Measurements from ENCODE around the gene LSS. TPM values are rescaled to one million over a fixed set of nuclear protein-coding genes. Genes with fewer than 3 reads are reported as not detected.

LSS gene
- total RNA-seq, 2 donors from 2014 or later = 56.7 to 85.2 TPM

- no peak for DNase-seq
- no peak for TF ChIP-seq CTCF (conservative IDR thresholded peaks at IDR 0.05)
- WGBS, 2 experiments (ENCODE audit: insufficient coverage in 1 of 2, insufficient read length in 1 of 2) = 95 to 96% methylated on average over 40 to 67 of the region's 72 CpGs
Measured at GRCh38 chr21:46161633-46162592, 66.7 kb downstream of the LSS start.

GRCh38 chr21:46160907-46161632, 67.5 kb downstream of the LSS start:
- TF ChIP-seq CTCF (conservative IDR thresholded peaks at IDR 0.05) = no peak
- no peaks in the 10 kb centered on the region for H3K27me3 ChIP-seq (ENCODE audit: control insufficient read depth, insufficient read depth, low read length, poor library complexity, severe bottlenecking)
- H3K9me3 Mint-ChIP-seq = peaks cover 19% of the 10 kb centered on the region
- WGBS, 2 experiments (ENCODE audit: insufficient coverage in 1 of 2, insufficient read length in 1 of 2) = 97 to 99% methylated on average over 51 to 66 of the region's 72 CpGs
- H3K4me1 Mint-ChIP-seq = no peaks in the 10 kb centered on the region
- no peaks in the 10 kb centered on the region for H3K4me1 ChIP-seq (ENCODE audit: control insufficient read depth, insufficient read depth, low read length)
- H3K9me3 ChIP-seq (ENCODE audit: control insufficient read depth, low read length) = no peaks in the 10 kb centered on the region
- no peak overlapping the region for H3K4me3 Mint-ChIP-seq
- H3K27ac Mint-ChIP-seq = no peak overlapping the region
- H3K27ac ChIP-seq (ENCODE audit: low read depth, low read length) = no peak overlapping the region
- H3K9ac ChIP-seq (ENCODE audit: extremely low read depth, low read length, poor library complexity, severe bottlenecking) = no peak overlapping the region
- H3K36me3 Mint-ChIP-seq (ENCODE audit: low read depth) = peaks cover 41% of the 10 kb centered on the region
- no peak for DNase-seq
- no peak overlapping the region for H3K4me3 ChIP-seq (ENCODE audit: low read length)
- H3K27me3 Mint-ChIP-seq (ENCODE audit: insufficient read depth) = no peaks in the 10 kb centered on the region
- H3K36me3 ChIP-seq (ENCODE audit: control insufficient read depth, insufficient read depth, low read length) = peaks cover 6% of the 10 kb centered on the region

More at GRCh38 chr21:46161633-46162592, 66.7 kb downstream of the LSS start:
- Histone ChIP-seq H3K9me3 (ENCODE audit: control insufficient read depth, low read length) (no peaks in the 10 kb centered on the region), H3K27ac (ENCODE audit: low read depth, low read length) (no peak overlapping the region), H3K9ac (ENCODE audit: extremely low read depth, low read length, poor library complexity, severe bottlenecking) (no peak overlapping the region), H3K27me3 (ENCODE audit: control insufficient read depth, insufficient read depth, low read length, poor library complexity, severe bottlenecking) (no peaks in the 10 kb centered on the region), H3K36me3 (ENCODE audit: control insufficient read depth, insufficient read depth, low read length) (peaks cover 6% of the 10 kb centered on the region), H3K4me3 (ENCODE audit: low read length) (no peak overlapping the region), H3K4me1 (ENCODE audit: control insufficient read depth, insufficient read depth, low read length) (no peaks in the 10 kb centered on the region)
- peaks cover 43% of the 10 kb centered on the region for H3K36me3 Mint-ChIP-seq (ENCODE audit: low read depth)
- H3K9me3 Mint-ChIP-seq = peaks cover 19% of the 10 kb centered on the region
- no peak overlapping the region for H3K4me3 Mint-ChIP-seq
- no peaks in the 10 kb centered on the region for H3K27me3 Mint-ChIP-seq (ENCODE audit: insufficient read depth)
- no peak overlapping the region for H3K27ac Mint-ChIP-seq
- H3K4me1 Mint-ChIP-seq = no peaks in the 10 kb centered on the region

GRCh38 chr21:46160657-46160906, 68.0 kb downstream of the LSS start:
- Histone ChIP-seq H3K9me3 (ENCODE audit: control insufficient read depth, low read length) (no peaks in the 10 kb centered on the region), H3K4me1 (ENCODE audit: control insufficient read depth, insufficient read depth, low read length) (no peaks in the 10 kb centered on the region), H3K36me3 (ENCODE audit: control insufficient read depth, insufficient read depth, low read length) (peaks cover 6% of the 10 kb centered on the region), H3K27ac (ENCODE audit: low read depth, low read length) (no peak overlapping the region), H3K4me3 (ENCODE audit: low read length) (no peak overlapping the region), H3K27me3 (ENCODE audit: control insufficient read depth, insufficient read depth, low read length, poor library complexity, severe bottlenecking) (no peaks in the 10 kb centered on the region), H3K9ac (ENCODE audit: extremely low read depth, low read length, poor library complexity, severe bottlenecking) (no peak overlapping the region)
- no peak for TF ChIP-seq CTCF (conservative IDR thresholded peaks at IDR 0.05)
- WGBS, 2 experiments (ENCODE audit: insufficient coverage in 1 of 2, insufficient read length in 1 of 2) = 91 to 94% methylated on average over 14 to 22 of the region's 22 CpGs
- DNase-seq = no peak
- no peak overlapping the region for H3K4me3 Mint-ChIP-seq
- H3K36me3 Mint-ChIP-seq (ENCODE audit: low read depth) = peaks cover 40% of the 10 kb centered on the region
- no peaks in the 10 kb centered on the region for H3K27me3 Mint-ChIP-seq (ENCODE audit: insufficient read depth)
- peaks cover 19% of the 10 kb centered on the region for H3K9me3 Mint-ChIP-seq
- H3K27ac Mint-ChIP-seq = no peak overlapping the region
- no peaks in the 10 kb centered on the region for H3K4me1 Mint-ChIP-seq

All from endodermal cell (in vitro differentiated cells).